ENCODE measurements around the gene SLC6A5. TPM values are rescaled to one million over a fixed set of nuclear protein-coding genes. Genes with fewer than 3 reads are reported as not detected.
A peak's percentile ranks its signal among the peaks of the same experiment; 100 is the strongest.

Gene SLC6A5
- total RNA-seq, 1 experiment from 2014 or later, result not detected

GRCh38 chr11:20596205-20597153 is 2.9 kb upstream of the SLC6A5 start:
- no peak for DNase-seq (ENCODE audit: extremely low read depth, low read depth)

- no peak for DNase-seq (ENCODE audit: extremely low read depth, low read depth)
Measured at GRCh38 chr11:20597154-20597679, 2.2 kb upstream of the SLC6A5 start.

- DNase-seq (ENCODE audit: extremely low read depth, low read depth), result no peak
Measured at GRCh38 chr11:20597680-20598484, 1.5 kb upstream of the SLC6A5 start.

- DNase-seq (ENCODE audit: extremely low read depth, low read depth), result no peak
Measured at GRCh38 chr11:20598492-20598891, 916 bp upstream of the SLC6A5 start.

- DNase-seq (ENCODE audit: extremely low read depth, low read depth), result no peak
Measured at GRCh38 chr11:20600020-20600346, 575 bp downstream of the SLC6A5 start.

- DNase-seq (ENCODE audit: extremely low read depth, low read depth), result no peak
Measured at GRCh38 chr11:20600551-20600950, 1.1 kb downstream of the SLC6A5 start.

GRCh38 chr11:20601221-20601914 is 2.0 kb downstream of the SLC6A5 start:
- DNase-seq (ENCODE audit: extremely low read depth, low read depth), result no peak

GRCh38 chr11:20604295-20604803 is 4.9 kb downstream of the SLC6A5 start:
- DNase-seq (ENCODE audit: extremely low read depth, low read depth), result no peak

- DNase-seq (ENCODE audit: extremely low read depth, low read depth), result no peak
Measured at GRCh38 chr11:20604864-20605601, 5.6 kb downstream of the SLC6A5 start.

- no peak for DNase-seq (ENCODE audit: extremely low read depth, low read depth)
Measured at GRCh38 chr11:20605602-20606091, 6.2 kb downstream of the SLC6A5 start.

- DNase-seq (ENCODE audit: extremely low read depth, low read depth), result no peak
Measured at GRCh38 chr11:20608934-20609333, 9.5 kb downstream of the SLC6A5 start.

- peak; percentile 50 for DNase-seq (ENCODE audit: extremely low read depth, low read depth)
Measured at GRCh38 chr11:20609727-20610707, 10.6 kb downstream of the SLC6A5 start.

GRCh38 chr11:20610825-20611224 is 11.4 kb downstream of the SLC6A5 start:
- no peak for DNase-seq (ENCODE audit: extremely low read depth, low read depth)

- DNase-seq (ENCODE audit: extremely low read depth, low read depth), result no peak
Measured at GRCh38 chr11:20611445-20611844, 12.0 kb downstream of the SLC6A5 start.

- DNase-seq (ENCODE audit: extremely low read depth, low read depth), result no peak
Measured at GRCh38 chr11:20611892-20612291, 12.5 kb downstream of the SLC6A5 start.

GRCh38 chr11:20612416-20612815 is 13.0 kb downstream of the SLC6A5 start:
- DNase-seq (ENCODE audit: extremely low read depth, low read depth), result no peak

- DNase-seq (ENCODE audit: extremely low read depth, low read depth), result no peak
Measured at GRCh38 chr11:20616920-20617319, 17.5 kb downstream of the SLC6A5 start.

GRCh38 chr11:20617346-20618005 is 18.1 kb downstream of the SLC6A5 start:
- DNase-seq (ENCODE audit: extremely low read depth, low read depth), result no peak

All from NCI-H460 (cell line).